Smooth muscle cell (in vitro differentiated cells): Measurements from ENCODE around the gene NRP2. TPM values are rescaled to one million over a fixed set of nuclear protein-coding genes. Genes with fewer than 3 reads are reported as not detected.

Source experiments
- DNase-seq: peaks from one replicate; lab custom pipeline; 2025; ENCODE audit not compliant: unreplicated experiment; lab: John Stamatoyannopoulos, UW
- H2AFZ ChIP-seq: fragments of 200-600 bp; sonication (generic); 2 replicates; pipeline ENCODE4 v1.6.0; 2016; ENCODE audit warnings: antibody characterized with exemption, low read depth, mild to moderate bottlenecking
- H3F3A ChIP-seq: fragments of 200-600 bp; sonication (generic); 2 replicates; pipeline ENCODE4 v1.6.0; 2017; ENCODE audit warnings: antibody characterized with exemption, low read depth
- H3K27ac ChIP-seq: fragments of 200-600 bp; sonication (generic); 2 replicates; pipeline ENCODE4 v1.5.1; 2016; ENCODE audit warnings: low read depth, mild to moderate bottlenecking
- H3K27me3 ChIP-seq: fragments of 200-600 bp; sonication (generic); 2 replicates; pipeline ENCODE4 v1.6.1; 2016; ENCODE audit warnings: low read depth, mild to moderate bottlenecking
- H3K36me3 ChIP-seq: fragments of 200-600 bp; sonication (generic); 2 replicates; pipeline ENCODE4 v1.5.1; 2016; ENCODE audit warnings: low read depth
- H3K4me1 ChIP-seq: fragments of 200-600 bp; sonication (generic); 2 replicates; pipeline ENCODE4 v1.5.1; 2016; ENCODE audit warnings: low read depth
- H3K4me2 ChIP-seq: fragments of 200-600 bp; sonication (generic); 2 replicates; pipeline ENCODE4 v1.6.0; 2016; ENCODE audit warnings: mild to moderate bottlenecking
- H3K4me3 ChIP-seq: fragments of 200-600 bp; sonication (generic); 2 replicates; pipeline ENCODE4 v1.5.1; 2016; ENCODE audit warnings: mild to moderate bottlenecking
- H3K79me2 ChIP-seq: fragments of 200-600 bp; sonication (generic); 2 replicates; pipeline ENCODE4 v1.6.0; 2016; ENCODE audit warnings: low read depth, mild to moderate bottlenecking
- H3K9ac ChIP-seq: fragments of 200-600 bp; sonication (generic); 2 replicates; pipeline ENCODE4 v1.6.0; 2016; ENCODE audit warnings: low read depth
- H3K9me3 ChIP-seq: fragments of 200-600 bp; sonication (generic); replicated peaks from 2 replicates; pipeline ENCODE4 v1.5.1; 2016; ENCODE audit warnings: low read depth
- H4K20me1 ChIP-seq: fragments of 200-600 bp; sonication (generic); 2 replicates; pipeline ENCODE4 v1.6.0; 2016; ENCODE audit warnings: low read depth
- CTCF ChIP-seq: fragments of 200-600 bp; sonication (generic); IDR thresholded peaks from 2 replicates; pipeline ENCODE4 v1.5.1; 2017; ENCODE audit warnings: borderline replicate concordance, mild to moderate bottlenecking, antibody characterized with exemption; ENCODE audit not compliant: insufficient read depth, poor library complexity, severe bottlenecking
- WGBS: methylation state at CpG from one replicate; pipeline ENCODE4 v1.1.7; 2016; ENCODE audit warnings: low lambda C conversion rate; 5-methylcytosine and 5-hydroxymethylcytosine counted together
- polyA plus RNA-seq: library from polyadenylated mRNA; unstranded; fragments of >200 nt; fragmentation: Nextera tagmentation; extraction: Ambion mirVana; gene quantifications from 2 replicates; pipeline ENCODE4 v1.2.1, GENCODE V29; 2016
- total RNA-seq: library from RNA; depleted of rRNA; stranded (reverse); fragments of >200 nt; gene quantifications from 2 replicates; pipeline ENCODE4 v1.2.3, GENCODE V29; 2014

The NRP2 gene
- total and polyA plus RNA-seq, 2 experiments from 2014 or later: 58.4 to 96.1 TPM

- Histone ChIP-seq H3F3A (peaks cover 3% of the 10 kb centered on the region), H3K4me1 (no peaks in the 10 kb centered on the region), H3K4me3 (no peak overlapping the region), H2AFZ (no peak overlapping the region), H3K27ac (no peak overlapping the region), H3K9me3 (no peaks in the 10 kb centered on the region), H3K4me2 (no peak overlapping the region), H3K9ac (no peak overlapping the region), H3K36me3 (no peaks in the 10 kb centered on the region), H4K20me1 (no peaks in the 10 kb centered on the region), H3K27me3 (no peaks in the 10 kb centered on the region), H3K79me2 (no peaks in the 10 kb centered on the region)
- no peak for TF ChIP-seq CTCF
- WGBS: 72% methylated on average over 6 of the region's 6 CpGs
- no peak for DNase-seq
These were observed 26.4 kb upstream of the NRP2 start for GRCh38 chr2:205655779-205656456.

GRCh38 chr2:205656461-205656860 lies 25.8 kb upstream of the NRP2 start:
- H3K27me3 ChIP-seq: no peaks in the 10 kb centered on the region
- no peaks in the 10 kb centered on the region for H3K36me3 ChIP-seq
- H4K20me1 ChIP-seq: no peaks in the 10 kb centered on the region
- H3K4me3 ChIP-seq: no peak overlapping the region
- no peak overlapping the region for H3K27ac ChIP-seq
- H3K4me2 ChIP-seq: no peak overlapping the region
- TF ChIP-seq CTCF: no peak
- H3K9ac ChIP-seq: no peak overlapping the region
- no peaks in the 10 kb centered on the region for H3K9me3 ChIP-seq
- H3K4me1 ChIP-seq: no peaks in the 10 kb centered on the region
- H3K79me2 ChIP-seq: no peaks in the 10 kb centered on the region
- no peak for DNase-seq
- H2AFZ ChIP-seq: no peak overlapping the region
- H3F3A ChIP-seq: peaks cover 6% of the 10 kb centered on the region
- WGBS: 94% methylated on average over 7 of the region's 7 CpGs

GRCh38 chr2:205656941-205657340 lies 25.4 kb upstream of the NRP2 start:
- H2AFZ ChIP-seq: no peak overlapping the region

More at GRCh38 chr2:205656941-205657340, 25.4 kb upstream of the NRP2 start:
- no peak overlapping the region for H3K9ac ChIP-seq
- H3K4me2 ChIP-seq: no peak overlapping the region
- H3K27me3 ChIP-seq: no peaks in the 10 kb centered on the region
- no peaks in the 10 kb centered on the region for H3K79me2 ChIP-seq
- H3K27ac ChIP-seq: no peak overlapping the region
- H3F3A ChIP-seq: peaks cover 6% of the 10 kb centered on the region
- no peaks in the 10 kb centered on the region for H3K4me1 ChIP-seq
- H3K36me3 ChIP-seq: no peaks in the 10 kb centered on the region
- 84% methylated on average over 4 of the region's 4 CpGs for WGBS
- H3K9me3 ChIP-seq: no peaks in the 10 kb centered on the region
- TF ChIP-seq CTCF: no peak
- no peak overlapping the region for H3K4me3 ChIP-seq
- DNase-seq: no peak
- no peaks in the 10 kb centered on the region for H4K20me1 ChIP-seq
